Motor neuron (in vitro differentiated cells): ENCODE data around the gene OR10W1. TPM values are rescaled to one million over a fixed set of nuclear protein-coding genes. Genes with fewer than 3 reads are reported as not detected.

ENCODE experiments used
- ATAC-seq, 8 experiments: fragments of 200-7000 bp; cut with Tn5 transposase; replicated peaks in 6 of 8; 2 replicates each; pipeline ENCODE4 v1.8.0; 2021; ENCODE audit warnings: mild to moderate bottlenecking in 8 of 8, moderate library complexity in 8 of 8
- H3K27ac ChIP-seq, 2 donors: fragments of 250-450 bp; sonication (Bioruptor Pico); 2 replicates each; pipeline ENCODE4 v1.9.0; 2021; ENCODE audit warnings: antibody characterized with exemption in 2 of 2, mild to moderate bottlenecking in 2 of 2, moderate library complexity in 1 of 2
- H3K4me1 ChIP-seq, 2 donors: fragments of 250-450 bp; sonication (Bioruptor Pico); replicated peaks in 1 of 2; 2 replicates each; pipeline ENCODE4 v1.6.1; 2021; ENCODE audit warnings: antibody characterized with exemption in 2 of 2, mild to moderate bottlenecking in 2 of 2, moderate library complexity in 1 of 2
- H3K4me3 ChIP-seq, 5 donors: fragments of 250-450 bp; sonication (Bioruptor Pico); 2 replicates each; pipeline ENCODE4 v1.9.0; 2021; ENCODE audit warnings: antibody characterized with exemption in 5 of 5, mild to moderate bottlenecking in 5 of 5, moderate library complexity in 4 of 5
- WGBS, 10 experiments: fragments of 450-650 bp; shearing (Covaris generic); methylation state at CpG; one replicate each; pipeline ENCODE4 v1.0.0; 2022; 5-methylcytosine and 5-hydroxymethylcytosine counted together
- in situ Hi-C, 9 experiments: fragments of 400-800 bp; cut with MboI; loops; one replicate each; pipeline ENCODE4 v1.15.0; 2021; ENCODE audit warnings: low sequenced_read_pairs in 9 of 9, low pct_unique_long_range_greater_than_20kb in 2 of 9; ENCODE audit not compliant: unreplicated experiment in 9 of 9
- total RNA-seq, 8 experiments: library from RNA; unstranded; fragments of 300-600 nt; gene quantifications; 2 replicates each; pipeline versions ENCODE4 v1.2.3 to v1.2.4, GENCODE V29; 2022

Gene OR10W1, protein sequence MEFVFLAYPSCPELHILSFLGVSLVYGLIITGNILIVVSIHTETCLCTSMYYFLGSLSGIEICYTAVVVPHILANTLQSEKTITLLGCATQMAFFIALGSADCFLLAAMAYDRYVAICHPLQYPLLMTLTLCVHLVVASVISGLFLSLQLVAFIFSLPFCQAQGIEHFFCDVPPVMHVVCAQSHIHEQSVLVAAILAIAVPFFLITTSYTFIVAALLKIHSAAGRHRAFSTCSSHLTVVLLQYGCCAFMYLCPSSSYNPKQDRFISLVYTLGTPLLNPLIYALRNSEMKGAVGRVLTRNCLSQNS
- total RNA-seq = under 1 TPM in 1 of 8 experiments, not detected in 7; 0.28 TPM

DNA sequence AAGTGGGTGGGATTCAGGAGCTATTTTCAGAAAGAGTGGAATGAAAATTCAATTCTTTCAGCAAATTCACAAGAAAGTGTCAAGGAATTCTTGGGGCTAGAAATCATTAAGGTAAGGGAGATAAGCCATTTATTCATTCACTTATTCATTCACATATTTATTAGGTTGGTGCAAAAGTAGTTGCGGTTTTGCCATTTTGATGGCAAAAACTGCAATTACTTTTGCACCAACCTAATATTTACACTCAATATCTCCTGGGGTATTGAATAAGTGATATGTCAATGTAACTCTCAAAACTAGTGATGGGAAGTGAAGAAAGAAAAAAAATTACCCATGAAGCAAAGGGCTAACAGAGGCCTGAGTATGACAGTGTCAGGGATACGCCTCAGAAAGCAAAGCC lies at the start of gene OR10W1:
OR10W1 (minus strand) TSS at position 119 of the 400 bp plus-strand sequence. CDS start 402 bp downstream, outside the sequence.
- no peak within 1 kb of the TSS for H3K4me3 ChIP-seq
- in situ Hi-C loops = no loop called here
- ATAC-seq = no peak

GRCh38 chr11:58316142-58316541 lies 48.1 kb upstream of the OR10W1 start:
- in situ Hi-C loops = no loop called here
- no peak overlapping the region for H3K27ac ChIP-seq
- H3K4me3 ChIP-seq = no peak overlapping the region
- no peaks in the 10 kb centered on the region for H3K4me1 ChIP-seq
- ATAC-seq = no peak
- 0 to 71% (median 42%) methylated on average over 1 to 2 of the region's 2 CpGs for WGBS, 10 experiments

More for the DNA sequence above, at the start of gene OR10W1:
- Histone ChIP-seq H3K4me1 (no peaks in the 10 kb centered on the region), H3K27ac (no peak within 1 kb of the TSS)
- WGBS, 10 experiments = 25 to 100% (median 87%) methylated on average over 1 to 2 of the region's 2 CpGs

- no peaks in the 10 kb centered on the region for H3K4me1 ChIP-seq
- WGBS, 10 experiments = 0 to 100% (median 33%) methylated on average over 1 of the region's 2 CpGs; no CpG with 5 or more reads in 3 of the 10 experiments
- in situ Hi-C loops = no loop called here
- no peak overlapping the region for H3K27ac ChIP-seq
- peak in 1 of 8 experiments; percentile 33 for ATAC-seq
- no peak overlapping the region for H3K4me3 ChIP-seq
These were observed 33.5 kb upstream of the OR10W1 start for GRCh38 chr11:58301576-58301975.

DNA sequence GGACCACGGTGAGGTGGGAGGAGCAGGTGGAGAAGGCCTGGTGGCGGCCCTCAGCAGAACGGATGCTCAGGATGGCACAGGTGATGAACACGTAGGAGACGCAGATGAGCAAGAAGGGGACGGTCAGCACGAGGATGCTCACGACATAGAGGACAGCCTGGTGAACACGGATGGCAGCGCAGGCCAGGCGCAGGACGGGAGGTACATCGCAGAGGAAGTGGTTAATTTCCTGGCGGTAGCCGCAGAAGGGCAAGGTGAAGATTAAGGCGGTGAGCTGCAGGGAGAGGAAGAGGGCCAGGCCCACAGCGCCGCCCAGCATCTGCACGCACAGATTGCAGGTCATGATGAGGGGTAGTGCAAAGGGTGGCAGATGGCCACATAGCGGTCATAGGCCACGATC lies 24.0 kb upstream of the OR10W1 start:
- 65 to 95% (median 82%) methylated on average over 4 to 21 of the region's 21 CpGs; no CpG with 5 or more reads in 1 of the 10 experiments for WGBS, 10 experiments
- no peak overlapping the region for H3K4me3 ChIP-seq
- in situ Hi-C loops = loop anchor here in 2 of 9 experiments (25.0 kb wide), 2 partner anchors 220 to 455 kb away; partner anchors contain the start of gene OR5B21 (in 1 of the 2)
- no peaks in the 10 kb centered on the region for H3K4me1 ChIP-seq
- no peak for ATAC-seq
- no peak overlapping the region for H3K27ac ChIP-seq

- in situ Hi-C loops = loop anchor here in 2 of 9 experiments (25.0 kb wide), 2 partner anchors 223 to 452 kb away; partner anchors contain the start of gene OR5B21 (in 1 of the 2)
- Histone ChIP-seq H3K4me1 (no peaks in the 10 kb centered on the region), H3K4me3 (no peak overlapping the region), H3K27ac (no peak overlapping the region)
- no peak for ATAC-seq
- WGBS, 10 experiments = 33 to 83% (median 63%) methylated on average over 1 to 4 of the region's 4 CpGs; no CpG with 5 or more reads in 1 of the 10 experiments
These were observed 21.2 kb upstream of the OR10W1 start for GRCh38 chr11:58289266-58289665.

- peak in 7 of 8 experiments; percentile 37 to 92 (median 59) for ATAC-seq
- no peaks in the 10 kb centered on the region for H3K4me1 ChIP-seq
- no peak overlapping the region for H3K4me3 ChIP-seq
These were observed 18.2 kb upstream of the OR10W1 start for GRCh38 chr11:58286249-58286648.

DNA sequence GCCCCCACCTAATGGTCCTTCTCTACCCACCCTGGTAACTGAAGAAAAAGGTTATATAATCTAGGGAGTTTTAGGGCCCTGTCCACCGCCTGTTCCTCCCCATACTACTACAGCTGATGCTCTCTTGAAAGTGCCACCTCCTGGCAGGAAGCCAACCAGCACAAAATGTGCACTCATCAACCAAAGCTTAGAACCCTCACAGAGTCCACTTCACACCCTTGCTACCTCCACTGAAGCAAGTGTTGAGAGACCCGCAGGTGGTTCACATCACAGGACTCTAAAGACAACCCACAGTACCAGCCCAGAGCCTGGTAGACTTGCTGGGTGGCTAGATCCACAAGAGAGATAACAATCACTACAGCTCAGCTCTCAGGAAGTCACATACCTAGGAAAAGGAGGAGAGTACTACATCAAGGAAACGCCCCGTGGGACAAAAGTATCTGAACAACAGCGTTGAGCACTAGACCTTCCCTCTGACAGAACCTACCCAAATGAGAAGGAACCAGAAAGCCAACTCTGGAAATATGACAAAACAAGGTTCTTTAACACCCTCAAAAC lies 17.5 kb upstream of the OR10W1 start:
- no peak overlapping the region for H3K4me3 ChIP-seq
- no peaks in the 10 kb centered on the region for H3K4me1 ChIP-seq
- no peak overlapping the region for H3K27ac ChIP-seq
- in situ Hi-C loops = loop anchor here in 2 of 9 experiments (25.0 kb wide), 2 partner anchors 227 to 448 kb away; partner anchors contain the start of gene OR5B21 (in 1 of the 2)
- WGBS, 10 experiments = 56 to 89% (median 76%) methylated on average over 2 to 5 of the region's 5 CpGs; no CpG with 5 or more reads in 5 of the 10 experiments
- no peak for ATAC-seq

More at GRCh38 chr11:58286249-58286648, 18.2 kb upstream of the OR10W1 start:
- 0% methylated on average over 1 of the region's 1 CpG; no CpG with 5 or more reads in 2 of the 10 experiments for WGBS, 10 experiments
- H3K27ac ChIP-seq = no peak overlapping the region
- in situ Hi-C loops = loop anchor here in 2 of 9 experiments (25.0 kb wide), 2 partner anchors 226 to 449 kb away; partner anchors contain the start of gene OR5B21 (in 1 of the 2)

GRCh38 chr11:58276151-58276550 lies 8.1 kb upstream of the OR10W1 start:
- ATAC-seq = no peak
- WGBS, 10 experiments = 0 to 33% (median 0%) methylated on average over 1 of the region's 1 CpG; no CpG with 5 or more reads in 3 of the 10 experiments
- Histone ChIP-seq H3K4me1 (no peaks in the 10 kb centered on the region), H3K4me3 (no peak overlapping the region), H3K27ac (no peak overlapping the region)
- in situ Hi-C loops = loop anchor here in 2 of 9 experiments (25.0 kb wide), 2 partner anchors 236 to 439 kb away; partner anchors contain the start of gene OR5B21 (in 1 of the 2)

GRCh38 chr11:58275002-58275401 lies 6.9 kb upstream of the OR10W1 start:
- no peak overlapping the region for H3K27ac ChIP-seq
- in situ Hi-C loops = loop anchor here in 2 of 9 experiments (25.0 kb wide), 2 partner anchors 237 to 438 kb away; partner anchors contain the start of gene OR5B21 (in 1 of the 2)
- WGBS, 10 experiments = 0 to 100% (median 53%) methylated on average over 1 to 2 of the region's 2 CpGs; no CpG with 5 or more reads in 2 of the 10 experiments

GRCh38 chr11:58259983-58260382 lies 8.1 kb downstream of the OR10W1 start:
- in situ Hi-C loops = no loop called here
- Histone ChIP-seq H3K4me1 (no peaks in the 10 kb centered on the region), H3K4me3 (no peak overlapping the region), H3K27ac (no peak overlapping the region)
- WGBS, 10 experiments = 0 to 86% (median 77%) methylated on average over 1 to 2 of the region's 2 CpGs; no CpG with 5 or more reads in 1 of the 10 experiments
- no peak for ATAC-seq

More at GRCh38 chr11:58275002-58275401, 6.9 kb upstream of the OR10W1 start:
- H3K4me3 ChIP-seq = no peak overlapping the region
- no peak for ATAC-seq
- H3K4me1 ChIP-seq = no peaks in the 10 kb centered on the region

- H3K4me3 ChIP-seq = no peak overlapping the region
- 0 to 86% (median 50%) methylated on average over 1 of the region's 1 CpG for WGBS, 10 experiments
- no peak overlapping the region for H3K27ac ChIP-seq
- no peaks in the 10 kb centered on the region for H3K4me1 ChIP-seq
- ATAC-seq = no peak
- in situ Hi-C loops = no loop called here
These were observed 13.1 kb downstream of the OR10W1 start for GRCh38 chr11:58254936-58255335.

GRCh38 chr11:58243954-58244353 lies 24.1 kb downstream of the OR10W1 start:
- ATAC-seq = no peak
- Histone ChIP-seq H3K27ac (no peak overlapping the region), H3K4me1 (no peaks in the 10 kb centered on the region), H3K4me3 (no peak overlapping the region)
- WGBS, 10 experiments = 40 to 100% (median 90%) methylated on average over 1 to 2 of the region's 2 CpGs
- in situ Hi-C loops = no loop called here
